ACHN (cell line): ENCODE results near the gene COPZ1.

Experiments used
- DNase-seq: peaks from one replicate; pipeline ENCODE4 v3.0.0-alpha.2; 2015
- in situ Hi-C: cut with HindIII; loops from 2 replicates; pipeline ENCODE4 v1.10.0; 2017; ENCODE audit warnings: low sequenced_read_pairs, low pct_ligation_motif_present, low pct_unique_long_range_greater_than_20kb

COPZ1 gene

DNA sequence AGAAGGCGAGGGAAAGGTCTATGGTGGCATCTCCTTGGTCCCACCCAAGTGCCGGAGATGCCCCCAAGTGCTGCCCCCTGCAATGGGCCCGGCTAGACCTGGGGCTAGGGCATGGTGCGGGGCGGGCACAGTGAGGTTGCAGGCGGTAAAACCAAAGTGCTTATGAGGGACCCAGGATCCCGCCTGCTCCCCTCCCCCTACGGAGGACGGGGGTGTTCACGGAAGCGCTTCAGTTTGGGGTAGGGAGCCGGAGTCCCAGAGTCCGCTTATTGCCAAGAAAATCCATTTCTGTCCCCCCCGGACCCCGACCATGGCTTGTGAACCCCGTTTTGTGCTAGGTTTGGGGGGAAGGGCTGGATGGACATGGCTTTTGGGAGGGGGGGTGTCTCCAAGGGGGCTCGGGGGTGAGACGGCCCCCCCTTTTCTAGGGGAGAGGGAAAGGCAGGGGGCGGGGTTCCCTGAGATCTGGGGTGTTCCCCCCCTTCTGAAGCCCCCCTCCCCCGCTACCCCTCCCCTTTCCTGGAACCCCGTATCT is 44.7 kb downstream of the COPZ1 start:
- no peak for DNase-seq
- in situ Hi-C loops = no loop called here

DNA sequence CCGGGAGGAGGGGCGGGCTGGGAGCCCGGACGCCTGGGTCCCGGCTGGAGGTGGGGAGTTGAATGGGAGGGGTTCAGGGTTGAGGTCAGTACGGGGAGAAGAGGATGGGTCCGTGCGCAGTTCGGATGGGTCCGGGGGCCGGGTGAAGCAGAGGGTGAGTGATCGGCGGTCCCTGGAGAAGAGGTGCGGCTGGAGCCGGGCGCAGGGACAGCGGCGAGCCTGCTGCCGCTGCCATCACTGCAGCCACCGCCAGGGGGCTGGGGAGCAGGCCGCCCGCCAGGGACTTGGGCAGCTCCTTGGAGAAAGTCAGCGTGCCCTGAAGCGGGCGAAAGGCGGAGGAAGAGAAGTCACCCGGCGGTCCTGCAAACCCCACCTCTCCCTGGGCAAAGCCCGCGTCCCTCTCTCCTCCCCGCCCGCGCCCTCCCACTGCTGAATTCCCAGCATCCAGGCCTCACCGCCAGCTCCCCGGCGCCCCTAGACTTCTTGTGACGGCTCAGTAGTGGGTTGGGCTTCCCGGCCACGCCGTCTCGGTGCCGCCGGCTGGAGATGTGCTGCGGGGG is 45.3 kb downstream of the COPZ1 start:
- peak; percentile 92 for DNase-seq
- in situ Hi-C loops = no loop called here

DNA sequence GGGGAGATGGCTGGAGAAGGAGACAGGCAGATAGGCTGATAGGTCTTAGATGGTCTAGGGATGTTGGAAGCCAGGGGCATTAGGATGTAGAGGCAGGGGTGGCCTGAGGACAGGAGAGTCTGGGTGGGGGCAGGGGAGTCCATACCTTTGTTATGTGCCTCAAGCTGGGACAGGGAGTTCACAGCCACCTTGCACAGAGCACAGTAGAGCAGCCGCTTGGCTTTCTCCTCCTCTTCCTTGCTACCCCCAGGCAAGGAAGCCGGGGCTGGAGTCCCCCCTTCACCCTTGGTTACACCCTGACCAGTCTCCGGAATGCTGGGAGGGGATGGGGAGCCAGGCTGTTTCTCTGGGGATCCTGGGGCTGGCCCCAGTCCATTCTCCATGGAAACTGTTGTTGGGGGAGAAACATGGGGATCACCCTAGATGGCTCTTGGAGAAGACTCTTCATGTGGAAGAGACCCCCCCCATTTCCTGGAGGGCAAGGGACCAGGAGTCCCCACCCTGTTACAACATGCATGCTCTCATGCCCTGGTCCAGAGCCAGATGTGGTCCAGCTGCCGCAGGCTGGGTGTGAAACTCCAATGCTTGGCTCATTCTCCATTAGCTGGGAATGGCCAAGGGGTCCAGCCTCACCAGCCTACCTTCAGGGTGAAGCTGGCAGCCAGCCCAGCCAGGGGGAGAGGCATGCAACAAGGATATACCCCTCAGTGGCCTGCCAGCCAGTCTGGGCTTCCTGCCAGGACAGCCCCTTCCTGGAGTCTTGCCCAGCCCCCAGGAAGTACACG is 46.6 kb downstream of the COPZ1 start:
- in situ Hi-C loops = no loop called here
- DNase-seq = no peak

DNA sequence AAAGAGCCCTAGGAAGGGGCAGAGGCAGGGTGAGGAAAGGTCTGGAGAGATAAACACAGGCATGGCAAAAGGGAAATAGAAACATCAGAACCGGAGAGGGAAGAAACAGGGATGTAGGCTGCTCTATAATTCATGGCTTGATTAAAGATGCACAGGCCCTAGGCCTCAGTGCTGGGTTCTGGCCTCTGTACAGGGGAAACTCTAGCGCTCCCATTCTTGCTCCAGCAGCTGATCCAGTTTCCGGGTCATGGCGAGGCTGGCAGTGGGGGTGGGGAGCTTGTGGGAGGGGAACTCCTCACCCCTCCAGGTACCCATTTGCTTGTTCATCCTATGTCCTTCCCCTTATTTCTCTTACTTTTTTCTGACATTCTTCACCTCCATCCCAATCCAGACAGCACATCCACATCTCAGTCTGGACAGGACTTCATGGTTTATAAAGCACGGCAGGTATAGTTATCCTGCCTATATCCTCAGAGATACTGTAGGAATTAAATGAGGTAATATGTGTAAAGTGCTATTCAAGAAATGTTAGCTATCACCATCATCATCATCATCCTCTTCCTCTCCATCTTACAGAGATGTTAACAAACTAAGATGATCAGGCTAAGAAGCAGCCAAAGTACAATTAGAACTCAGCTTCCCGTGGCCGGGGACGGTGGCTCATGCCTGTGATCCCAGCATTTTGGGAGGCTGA is 47.3 kb downstream of the COPZ1 start:
- no peak for DNase-seq
- in situ Hi-C loops = no loop called here

DNA sequence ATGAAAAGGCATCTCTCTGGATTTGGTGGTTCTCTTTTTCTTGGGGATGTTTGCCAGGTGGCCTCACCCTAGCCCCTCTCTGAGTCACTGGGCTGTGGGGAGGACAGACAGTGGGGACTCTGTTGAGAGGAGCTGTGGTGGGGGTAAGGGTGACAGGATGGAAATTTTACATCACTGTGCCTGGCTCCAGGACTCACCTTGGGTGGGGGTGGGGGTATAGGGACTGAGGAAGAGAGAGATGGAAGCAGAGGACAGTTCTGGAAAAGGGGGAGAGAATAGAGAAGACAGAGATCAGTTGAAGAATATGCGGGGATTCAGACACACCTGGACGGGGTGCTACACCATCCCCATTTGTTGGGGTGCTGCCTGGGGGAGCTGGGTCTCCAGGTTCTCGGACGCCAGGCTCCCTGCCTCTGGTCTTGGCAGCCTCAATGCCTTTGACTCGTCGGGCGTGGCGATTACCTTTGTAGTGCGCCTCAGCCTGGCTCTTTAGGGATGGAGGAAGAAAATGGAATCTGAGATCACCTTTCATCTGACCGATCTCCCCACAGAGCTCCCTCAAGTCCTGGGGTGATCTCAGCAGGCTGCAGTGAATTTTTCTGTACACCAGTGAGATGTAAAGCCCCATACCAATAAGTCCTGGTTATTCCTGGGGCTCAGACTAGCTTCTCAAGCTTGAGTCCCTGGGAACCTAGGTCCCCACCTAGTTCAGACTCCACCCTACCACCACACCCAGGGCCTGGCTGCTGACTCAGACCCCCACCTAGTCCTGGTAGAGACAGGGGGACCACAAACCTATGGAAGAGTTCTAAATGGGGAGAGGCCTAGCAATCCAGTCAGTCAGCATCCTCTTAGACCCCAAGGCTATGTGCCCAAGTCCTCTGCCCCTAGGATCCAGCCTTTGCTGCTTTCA is 49.0 kb downstream of the COPZ1 start:
- DNase-seq = no peak
- in situ Hi-C loops = no loop called here

- no peak for DNase-seq
- in situ Hi-C loops = no loop called here
Observed at GRCh38 chr12:54374562-54375258, 49.8 kb downstream of the COPZ1 start.

- in situ Hi-C loops = no loop called here
- DNase-seq = no peak
Observed at GRCh38 chr12:54375259-54375579, 50.3 kb downstream of the COPZ1 start.

GRCh38 chr12:54376596-54376995 is 51.7 kb downstream of the COPZ1 start:
- in situ Hi-C loops = no loop called here
- no peak for DNase-seq

DNA sequence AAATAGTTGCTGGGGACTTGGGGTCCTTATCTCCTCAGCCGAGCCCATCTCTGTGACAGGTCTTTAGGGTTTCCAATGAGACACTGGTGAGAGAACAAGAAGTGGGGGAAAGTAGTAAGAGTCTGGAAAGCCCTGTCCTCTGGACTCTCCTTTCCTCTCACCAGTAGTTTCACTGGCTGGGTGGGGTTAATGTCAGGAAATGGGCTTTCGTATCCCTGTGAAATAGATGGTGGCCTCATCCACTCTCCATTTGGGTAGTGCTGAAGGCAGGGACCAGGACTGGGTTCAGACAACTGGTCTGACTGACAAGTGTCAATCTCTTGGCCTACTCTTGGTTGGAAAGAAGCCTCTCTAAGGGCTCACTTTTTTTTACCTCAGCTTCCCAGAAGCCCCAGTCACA is 52.1 kb downstream of the COPZ1 start:
- in situ Hi-C loops = no loop called here
- DNase-seq = no peak

DNA sequence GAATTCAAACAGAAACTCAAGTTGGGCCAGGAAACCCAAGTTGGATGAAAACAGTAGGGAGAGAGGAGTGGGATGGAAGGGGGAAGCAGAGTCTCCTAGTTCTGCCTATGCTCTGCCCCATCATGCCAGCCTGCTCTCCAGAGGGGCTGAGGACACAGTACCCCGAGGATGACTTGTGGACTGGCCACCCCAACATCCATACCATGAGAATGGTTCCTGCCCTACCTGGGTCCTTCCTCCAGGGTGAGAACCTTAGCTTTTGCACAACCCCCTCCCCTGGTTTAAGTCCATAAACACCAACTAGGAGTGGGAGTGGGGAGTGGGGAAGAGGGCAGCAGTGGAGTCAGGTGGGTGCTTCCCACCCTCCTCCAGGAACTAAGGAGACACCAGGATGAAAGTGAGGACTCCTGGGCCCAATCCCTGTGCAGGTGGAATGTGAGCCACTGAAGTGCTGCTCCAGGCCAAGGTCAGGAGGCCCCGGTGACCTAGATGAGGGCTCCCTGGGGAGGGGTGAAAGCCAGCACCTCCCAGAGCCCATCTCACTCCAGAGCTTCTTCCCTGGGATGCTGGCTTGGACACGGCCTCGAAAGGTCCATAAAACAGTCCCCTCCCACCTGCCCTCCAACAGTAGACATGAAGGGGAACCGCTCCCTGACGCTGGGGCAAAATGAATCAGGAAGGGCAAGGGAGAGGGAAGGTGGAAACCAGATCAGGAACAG is 53.0 kb downstream of the COPZ1 start:
- in situ Hi-C loops = no loop called here
- no peak for DNase-seq

- in situ Hi-C loops = no loop called here
- DNase-seq = peak; percentile 75
Observed at GRCh38 chr12:54378796-54379397, 54.0 kb downstream of the COPZ1 start.

DNA sequence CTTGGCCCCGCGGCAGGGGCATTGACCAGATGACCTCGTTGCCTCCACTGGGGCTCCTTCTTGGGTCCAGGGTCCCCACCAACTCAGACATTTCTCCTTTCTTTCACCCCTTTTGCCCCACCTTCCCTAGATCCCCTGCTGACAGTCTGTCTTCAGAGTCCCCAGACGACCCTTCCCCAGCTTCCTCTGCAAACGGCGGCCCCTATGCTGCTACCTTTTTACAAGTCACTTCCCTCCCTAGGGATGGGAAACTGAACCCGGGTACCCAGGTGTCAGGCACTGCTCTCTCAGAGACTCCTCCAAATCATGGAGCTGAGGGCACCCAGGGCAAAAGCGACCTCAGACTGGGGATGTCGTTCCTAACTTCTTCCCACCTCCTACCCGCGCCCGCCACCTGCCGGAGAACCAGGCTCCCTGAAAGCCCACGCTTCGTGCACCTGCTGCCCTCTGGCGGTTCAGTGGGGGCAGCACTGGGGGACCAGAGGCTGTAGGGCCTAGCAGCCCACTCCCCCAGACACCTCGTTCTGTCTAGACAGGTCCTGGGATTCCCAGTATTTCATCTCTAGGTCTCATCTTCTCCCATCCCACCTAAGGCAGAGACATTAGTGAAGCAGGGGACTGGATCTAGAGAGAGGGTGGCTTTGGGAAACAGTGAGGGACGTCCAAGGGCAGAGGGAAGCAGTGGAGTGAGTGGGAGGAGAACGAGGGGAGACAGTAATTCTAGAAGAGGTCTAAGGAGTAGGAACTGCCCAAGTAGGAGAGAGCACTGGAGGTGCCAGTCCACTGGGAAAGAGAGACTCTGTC is 54.7 kb downstream of the COPZ1 start:
- in situ Hi-C loops = no loop called here
- peak; percentile 96 for DNase-seq

GRCh38 chr12:54381136-54381535 is 56.2 kb downstream of the COPZ1 start:
- in situ Hi-C loops = no loop called here
- DNase-seq = no peak

- in situ Hi-C loops = no loop called here
- DNase-seq = peak; percentile 75
Observed at GRCh38 chr12:54383041-54383609, 58.2 kb downstream of the COPZ1 start.

DNA sequence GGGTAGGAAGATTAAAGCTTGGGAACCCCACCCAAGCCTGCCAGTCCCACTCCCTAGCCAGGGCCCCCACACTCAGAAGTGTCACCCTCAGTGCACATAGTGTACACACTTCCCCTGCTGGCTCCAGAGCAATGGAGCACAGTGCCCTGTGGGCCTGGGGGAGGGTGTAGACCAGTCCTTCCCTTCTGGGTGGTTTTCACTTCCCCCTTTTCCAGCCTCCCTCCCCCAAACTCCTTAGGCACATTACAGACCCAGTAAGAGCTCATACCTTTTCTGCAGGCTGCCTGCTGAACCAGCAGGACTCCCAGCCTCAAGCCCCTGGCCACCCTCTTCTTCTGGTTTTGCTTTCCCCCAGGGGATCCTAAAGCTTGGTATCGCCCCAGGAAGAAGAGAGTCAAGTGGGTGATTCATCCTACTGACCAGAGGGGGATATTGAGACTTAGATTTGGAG is 59.7 kb downstream of the COPZ1 start, which contains the start of gene ZNF385A:
Gene ZNF385A (minus strand): TSS at position 143 of the 451 bp plus-strand sequence. CDS start 219 bp downstream, outside the sequence.
- in situ Hi-C loops = no loop called here
- no peak for DNase-seq
